Tibial nerve (tissue), 4 donors: ENCODE results near the gene RCVRN.

Experiments
- EP300 ChIP-seq, 2 donors: sonication (generic); formaldehyde crosslinking; IDR thresholded peaks; one replicate each; pipeline ENCODE4 v1.6.1; 2017; ENCODE audit warnings: antibody characterized with exemption in 2 of 2, mild to moderate bottlenecking in 1 of 2
- TF ChIP-seq, protein P1 (sequence below), 5 experiments: fragments of 200-600 bp in 3 of 5; fragments of 450-650 bp in 2 of 5; sonication (generic) in 3 of 5; IDR thresholded peaks; one replicate each; pipeline ENCODE4 v1.5.1; 2016 to 2019; ENCODE audit warnings: antibody characterized with exemption in 5 of 5, mild to moderate bottlenecking in 3 of 5, moderate library complexity in 2 of 5

GRCh38 chr17:9887508-9887907 is 17.6 kb downstream of the RCVRN start:
- no peak for TF ChIP-seq EP300 (IDR thresholded peaks at IDR 0.05)
- TF ChIP-seq, protein P1, sequence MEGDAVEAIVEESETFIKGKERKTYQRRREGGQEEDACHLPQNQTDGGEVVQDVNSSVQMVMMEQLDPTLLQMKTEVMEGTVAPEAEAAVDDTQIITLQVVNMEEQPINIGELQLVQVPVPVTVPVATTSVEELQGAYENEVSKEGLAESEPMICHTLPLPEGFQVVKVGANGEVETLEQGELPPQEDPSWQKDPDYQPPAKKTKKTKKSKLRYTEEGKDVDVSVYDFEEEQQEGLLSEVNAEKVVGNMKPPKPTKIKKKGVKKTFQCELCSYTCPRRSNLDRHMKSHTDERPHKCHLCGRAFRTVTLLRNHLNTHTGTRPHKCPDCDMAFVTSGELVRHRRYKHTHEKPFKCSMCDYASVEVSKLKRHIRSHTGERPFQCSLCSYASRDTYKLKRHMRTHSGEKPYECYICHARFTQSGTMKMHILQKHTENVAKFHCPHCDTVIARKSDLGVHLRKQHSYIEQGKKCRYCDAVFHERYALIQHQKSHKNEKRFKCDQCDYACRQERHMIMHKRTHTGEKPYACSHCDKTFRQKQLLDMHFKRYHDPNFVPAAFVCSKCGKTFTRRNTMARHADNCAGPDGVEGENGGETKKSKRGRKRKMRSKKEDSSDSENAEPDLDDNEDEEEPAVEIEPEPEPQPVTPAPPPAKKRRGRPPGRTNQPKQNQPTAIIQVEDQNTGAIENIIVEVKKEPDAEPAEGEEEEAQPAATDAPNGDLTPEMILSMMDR (IDR thresholded peaks at IDR 0.05): no peak
